Measurements from ENCODE around the gene NMS. TPM values are rescaled to one million over a fixed set of nuclear protein-coding genes. Genes with fewer than 3 reads are reported as not detected.

The NMS gene
- total and polyA plus RNA-seq, 5 donors = not detected

GRCh38 chr2:100485396-100485795 lies 15.1 kb downstream of the NMS start:
- no peaks in the 10 kb centered on the region for H3K27me3 ChIP-seq (ENCODE audit: control insufficient read depth, insufficient read depth)
- no peak for DNase-seq
- ATAC-seq = no peak
- intact Hi-C loops (cut with DNase I) = no loop called here
- H3K27ac ChIP-seq (ENCODE audit: low read length) = no peak overlapping the region
- no peak overlapping the region for H3K4me3 ChIP-seq (ENCODE audit: low read length)
- H3K9me3 ChIP-seq (ENCODE audit: control insufficient read depth, low read length) = no peaks in the 10 kb centered on the region
- no peaks in the 10 kb centered on the region for H3K4me1 ChIP-seq (ENCODE audit: control insufficient read depth, insufficient read depth, low read length)
- 85% methylated on average over 2 of the region's 2 CpGs for WGBS

DNA sequence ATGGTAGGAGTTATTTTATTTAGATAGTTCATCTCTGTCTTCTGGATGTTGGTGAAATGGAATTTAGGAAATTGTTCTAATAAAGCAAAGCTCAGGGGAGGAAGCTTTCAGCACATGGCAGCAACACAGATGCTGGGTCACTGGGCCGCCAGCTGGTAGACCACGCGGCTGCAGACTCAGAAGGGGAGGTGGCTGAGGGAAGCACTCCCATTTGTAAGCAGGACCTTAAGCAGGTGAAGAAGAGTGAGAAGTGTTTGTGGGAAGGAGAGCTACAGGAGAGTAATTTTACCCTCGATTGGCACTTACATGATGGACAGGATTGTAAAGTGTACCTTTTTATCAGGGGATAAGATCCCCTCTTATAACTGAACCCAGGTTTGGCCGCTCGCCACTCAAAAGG lies 24.4 kb downstream of the NMS start:
- Histone ChIP-seq H3K4me1 (ENCODE audit: control insufficient read depth, insufficient read depth, low read length) (no peaks in the 10 kb centered on the region), H3K27me3 (ENCODE audit: control insufficient read depth, insufficient read depth) (no peaks in the 10 kb centered on the region), H3K4me3 (ENCODE audit: low read length) (no peak overlapping the region), H3K9me3 (ENCODE audit: control insufficient read depth, low read length) (no peaks in the 10 kb centered on the region), H3K27ac (ENCODE audit: low read length) (no peak overlapping the region)
- 65% methylated on average over 6 of the region's 6 CpGs for WGBS
- DNase-seq (no peak), ATAC-seq (no peak)
- intact Hi-C loops (cut with DNase I) = no loop called here

GRCh38 chr2:100502782-100503181 lies 32.5 kb downstream of the NMS start:
- no peaks in the 10 kb centered on the region for H3K9me3 ChIP-seq (ENCODE audit: control insufficient read depth, low read length)
- DNase-seq (no peak), ATAC-seq (no peak)
- H3K27me3 ChIP-seq (ENCODE audit: control insufficient read depth, insufficient read depth) = no peaks in the 10 kb centered on the region
- no peaks in the 10 kb centered on the region for H3K4me1 ChIP-seq (ENCODE audit: control insufficient read depth, insufficient read depth, low read length)
- WGBS = 70% methylated on average over 2 of the region's 2 CpGs
- intact Hi-C loops (cut with DNase I) = no loop called here
- no peak overlapping the region for H3K27ac ChIP-seq (ENCODE audit: low read length)
- H3K4me3 ChIP-seq (ENCODE audit: low read length) = no peak overlapping the region

GRCh38 chr2:100504542-100504941 lies 34.3 kb downstream of the NMS start:
- intact Hi-C loops (cut with DNase I) = no loop called here
- Histone ChIP-seq H3K4me1 (ENCODE audit: control insufficient read depth, insufficient read depth, low read length) (no peaks in the 10 kb centered on the region), H3K27me3 (ENCODE audit: control insufficient read depth, insufficient read depth) (no peaks in the 10 kb centered on the region), H3K4me3 (ENCODE audit: low read length) (no peak overlapping the region), H3K9me3 (ENCODE audit: control insufficient read depth, low read length) (no peaks in the 10 kb centered on the region), H3K27ac (ENCODE audit: low read length) (no peak overlapping the region)
- ATAC-seq (no peak), DNase-seq (no peak)

GRCh38 chr2:100509066-100509465 lies 38.8 kb downstream of the NMS start:
- no peak for ATAC-seq
- H3K4me3 ChIP-seq (ENCODE audit: low read length) = no peak overlapping the region
- 84% methylated on average over 7 of the region's 7 CpGs for WGBS
- H3K9me3 ChIP-seq (ENCODE audit: control insufficient read depth, low read length) = no peaks in the 10 kb centered on the region
- no peaks in the 10 kb centered on the region for H3K4me1 ChIP-seq (ENCODE audit: control insufficient read depth, insufficient read depth, low read length)
- intact Hi-C loops (cut with DNase I) = no loop called here
- no peak overlapping the region for H3K27ac ChIP-seq (ENCODE audit: low read length)
- DNase-seq = no peak
- H3K27me3 ChIP-seq (ENCODE audit: control insufficient read depth, insufficient read depth) = no peaks in the 10 kb centered on the region

DNA sequence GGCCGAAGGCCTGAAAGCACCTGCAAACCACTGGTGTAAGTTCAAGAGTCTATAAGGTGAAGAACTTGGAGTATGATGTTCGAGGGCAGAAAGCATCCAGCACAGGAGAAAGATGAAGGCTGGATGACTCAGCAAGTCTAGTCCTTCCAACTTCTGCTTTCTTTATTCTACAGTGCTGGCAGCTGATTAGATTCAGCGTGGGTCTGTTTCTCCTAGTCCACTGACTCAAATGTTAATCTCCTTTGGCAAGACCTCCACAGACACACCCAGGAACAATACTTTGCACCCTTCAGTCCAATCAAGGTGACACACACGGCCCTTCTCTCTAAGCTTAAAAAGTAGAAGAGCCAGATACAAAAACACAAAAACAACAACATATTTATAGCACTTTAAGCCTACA lies 43.4 kb downstream of the NMS start:
- Histone ChIP-seq H3K9me3 (ENCODE audit: control insufficient read depth, low read length) (no peaks in the 10 kb centered on the region), H3K4me3 (ENCODE audit: low read length) (no peak overlapping the region), H3K27ac (ENCODE audit: low read length) (no peak overlapping the region), H3K27me3 (ENCODE audit: control insufficient read depth, insufficient read depth) (no peaks in the 10 kb centered on the region), H3K4me1 (ENCODE audit: control insufficient read depth, insufficient read depth, low read length) (no peaks in the 10 kb centered on the region)
- no peak for DNase-seq
- intact Hi-C loops (cut with DNase I) = no loop called here
- ATAC-seq = no peak
- WGBS = 49% methylated on average over 4 of the region's 4 CpGs

DNA sequence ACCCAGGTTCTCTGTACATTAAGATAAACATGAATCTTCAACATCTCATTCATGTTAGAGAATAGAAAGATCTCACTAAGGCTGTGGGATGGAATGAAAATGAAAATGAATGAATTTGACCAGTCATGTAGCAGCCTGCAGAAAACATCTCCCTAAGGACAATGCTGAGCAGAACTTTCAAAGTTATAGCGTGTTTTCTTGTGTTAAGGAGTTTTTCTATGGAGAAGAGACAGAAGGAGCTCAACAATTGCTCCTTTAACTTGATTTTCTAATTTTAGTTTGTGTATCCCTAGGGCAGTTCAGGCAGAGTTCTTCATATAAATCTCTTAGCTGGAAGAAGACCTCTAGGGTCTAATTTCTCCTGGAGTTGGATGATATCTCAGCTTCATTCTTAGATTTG lies 47.3 kb downstream of the NMS start:
- 60% methylated on average over 1 of the region's 1 CpG for WGBS
- Histone ChIP-seq H3K27ac (ENCODE audit: low read length) (no peak overlapping the region), H3K27me3 (ENCODE audit: control insufficient read depth, insufficient read depth) (no peaks in the 10 kb centered on the region), H3K4me1 (ENCODE audit: control insufficient read depth, insufficient read depth, low read length) (no peaks in the 10 kb centered on the region), H3K4me3 (ENCODE audit: low read length) (no peak overlapping the region), H3K9me3 (ENCODE audit: control insufficient read depth, low read length) (no peaks in the 10 kb centered on the region)
- intact Hi-C loops (cut with DNase I) = no loop called here
- ATAC-seq (no peak), DNase-seq (no peak)

GRCh38 chr2:100518801-100519200 lies 48.5 kb downstream of the NMS start:
- ATAC-seq (no peak), DNase-seq (no peak)
- H3K9me3 ChIP-seq (ENCODE audit: control insufficient read depth, low read length) = no peaks in the 10 kb centered on the region
- intact Hi-C loops (cut with DNase I) = no loop called here
- WGBS = 65% methylated on average over 2 of the region's 2 CpGs
- H3K4me1 ChIP-seq (ENCODE audit: control insufficient read depth, insufficient read depth, low read length) = no peaks in the 10 kb centered on the region
- H3K27me3 ChIP-seq (ENCODE audit: control insufficient read depth, insufficient read depth) = no peaks in the 10 kb centered on the region
- H3K27ac ChIP-seq (ENCODE audit: low read length) = no peak overlapping the region
- no peak overlapping the region for H3K4me3 ChIP-seq (ENCODE audit: low read length)

DNA sequence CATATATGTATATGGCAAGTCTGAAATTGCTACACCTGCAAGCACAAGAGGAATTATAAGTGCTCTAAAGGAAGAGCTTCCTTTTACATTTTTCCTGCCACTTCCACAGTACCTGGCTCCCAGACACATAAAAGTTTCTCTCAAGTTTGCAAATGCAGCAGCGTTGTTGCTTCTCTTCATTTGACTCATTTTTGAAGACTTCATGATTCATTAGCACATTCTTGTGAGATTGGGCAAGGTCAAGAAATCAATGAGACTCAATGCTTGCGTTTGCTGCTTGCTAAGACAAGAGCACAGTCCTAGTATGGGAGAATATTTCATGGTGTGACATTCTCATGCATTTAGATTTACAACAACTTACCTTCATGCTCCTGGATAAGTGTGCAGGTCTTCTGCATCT lies 49.9 kb downstream of the NMS start:
- Histone ChIP-seq H3K27ac (ENCODE audit: low read length) (no peak overlapping the region), H3K27me3 (ENCODE audit: control insufficient read depth, insufficient read depth) (no peaks in the 10 kb centered on the region), H3K4me3 (ENCODE audit: low read length) (no peak overlapping the region), H3K4me1 (ENCODE audit: control insufficient read depth, insufficient read depth, low read length) (no peaks in the 10 kb centered on the region), H3K9me3 (ENCODE audit: control insufficient read depth, low read length) (no peaks in the 10 kb centered on the region)
- 83% methylated on average over 2 of the region's 2 CpGs for WGBS
- no peak for DNase-seq
- intact Hi-C loops (cut with DNase I) = no loop called here
- no peak for ATAC-seq

DNA sequence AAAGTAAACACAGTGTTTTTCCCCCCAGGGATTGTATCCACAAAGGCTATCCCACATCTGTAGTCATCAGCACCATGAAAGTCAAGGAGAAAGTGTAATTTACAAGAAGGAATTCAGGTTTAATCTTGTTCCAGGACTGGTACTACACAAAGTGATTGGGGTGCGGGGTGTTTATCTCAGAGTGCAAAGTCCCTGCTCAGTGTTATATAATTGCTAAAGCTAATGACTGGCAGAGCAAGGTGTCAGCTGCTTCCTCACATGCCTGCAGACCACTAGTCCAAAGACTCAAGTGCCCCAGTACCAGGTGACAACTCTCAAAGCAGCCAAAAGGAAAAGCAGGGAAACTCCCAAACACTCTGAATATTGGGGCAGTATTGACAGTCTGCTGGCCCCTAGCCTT lies 52.1 kb downstream of the NMS start:
- peak in 1 of 2 donors; percentile 26 for ATAC-seq
- no peak overlapping the region for H3K4me3 ChIP-seq (ENCODE audit: low read length)
- 56% methylated on average over 1 of the region's 1 CpG for WGBS

GRCh38 chr2:100524331-100524730 lies 54.0 kb downstream of the NMS start:
- H3K27me3 ChIP-seq (ENCODE audit: control insufficient read depth, insufficient read depth) = no peaks in the 10 kb centered on the region
- H3K27ac ChIP-seq (ENCODE audit: low read length) = no peak overlapping the region
- 84% methylated on average over 2 of the region's 2 CpGs for WGBS
- H3K9me3 ChIP-seq (ENCODE audit: control insufficient read depth, low read length) = no peaks in the 10 kb centered on the region
- DNase-seq = no peak
- no peaks in the 10 kb centered on the region for H3K4me1 ChIP-seq (ENCODE audit: control insufficient read depth, insufficient read depth, low read length)
- no peak overlapping the region for H3K4me3 ChIP-seq (ENCODE audit: low read length)
- intact Hi-C loops (cut with DNase I) = no loop called here
- no peak for ATAC-seq

More for the DNA sequence above, 52.1 kb downstream of the NMS start:
- DNase-seq = no peak
- no peaks in the 10 kb centered on the region for H3K9me3 ChIP-seq (ENCODE audit: control insufficient read depth, low read length)
- intact Hi-C loops (cut with DNase I) = no loop called here
- no peaks in the 10 kb centered on the region for H3K27me3 ChIP-seq (ENCODE audit: control insufficient read depth, insufficient read depth)
- no peak overlapping the region for H3K27ac ChIP-seq (ENCODE audit: low read length)
- H3K4me1 ChIP-seq (ENCODE audit: control insufficient read depth, insufficient read depth, low read length) = no peaks in the 10 kb centered on the region

DNA sequence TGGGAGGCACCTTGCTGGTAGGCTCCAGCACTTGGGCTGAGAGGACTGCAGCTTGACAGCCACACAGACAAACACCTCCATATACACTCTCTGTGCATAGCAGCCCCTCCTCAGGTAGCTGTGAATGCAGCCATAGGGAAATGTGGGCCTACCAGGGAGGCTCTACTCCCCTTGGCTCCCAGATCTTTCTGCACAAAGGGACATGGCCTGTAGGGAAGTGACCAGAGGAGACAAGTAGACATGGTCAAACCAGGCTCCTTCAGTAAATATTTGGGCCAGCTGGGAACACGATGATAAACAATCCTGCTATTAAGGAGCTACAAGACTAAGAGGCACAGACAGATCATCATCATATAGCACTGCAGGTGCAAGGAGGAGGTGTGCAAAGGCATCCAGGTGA lies 56.6 kb downstream of the NMS start:
- no peaks in the 10 kb centered on the region for H3K9me3 ChIP-seq (ENCODE audit: control insufficient read depth, low read length)

More for the DNA sequence above, 56.6 kb downstream of the NMS start:
- Histone ChIP-seq H3K27ac (ENCODE audit: low read length) (no peak overlapping the region), H3K27me3 (ENCODE audit: control insufficient read depth, insufficient read depth) (no peaks in the 10 kb centered on the region), H3K4me1 (ENCODE audit: control insufficient read depth, insufficient read depth, low read length) (no peaks in the 10 kb centered on the region), H3K4me3 (ENCODE audit: low read length) (no peak overlapping the region)
- DNase-seq (no peak), ATAC-seq (no peak)
- intact Hi-C loops (cut with DNase I) = no loop called here
- 91% methylated on average over 1 of the region's 1 CpG for WGBS
